NB4 (cell line): ENCODE data around the gene TTYH3.

Experiments
- POLR2A ChIP-seq: IDR thresholded peaks from 2 replicates; pipeline ENCODE4 v1.6.1; 2011; ENCODE audit warnings: mild to moderate bottlenecking; ENCODE audit not compliant: insufficient read length; ENCODE audit errors: extremely low read depth
- TF ChIP-seq, protein P1 (sequence below): IDR thresholded peaks from one replicate; pipeline ENCODE4 v1.5.1; 2012; ENCODE audit warnings: low read depth, low read length
- TF ChIP-seq, protein P2 (sequence below): IDR thresholded peaks from 2 replicates; pipeline ENCODE4 v1.6.1; 2011; ENCODE audit warnings: low read depth, low read length

DNA sequence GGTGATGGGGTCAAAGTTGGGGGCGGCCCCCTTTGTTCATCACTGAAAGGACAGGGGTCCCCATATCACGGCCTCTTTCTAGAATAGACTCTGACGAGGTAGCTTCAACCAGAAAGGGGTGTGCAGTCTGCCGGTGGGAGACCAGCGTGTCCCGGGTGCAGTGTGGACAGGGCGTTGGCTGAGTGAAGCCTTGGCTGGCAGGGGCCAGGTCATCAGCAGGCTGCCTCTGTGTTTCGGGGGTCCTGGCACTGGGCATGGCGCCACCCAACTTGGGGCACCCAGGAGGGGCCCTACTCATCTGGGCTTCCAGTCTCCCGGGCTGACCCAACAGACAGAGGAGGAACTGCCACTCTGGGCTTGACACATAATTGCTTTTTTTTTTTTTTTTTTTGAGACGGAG, 52.7 kb downstream of the TTYH3 start:
- TF ChIP-seq, protein P1, sequence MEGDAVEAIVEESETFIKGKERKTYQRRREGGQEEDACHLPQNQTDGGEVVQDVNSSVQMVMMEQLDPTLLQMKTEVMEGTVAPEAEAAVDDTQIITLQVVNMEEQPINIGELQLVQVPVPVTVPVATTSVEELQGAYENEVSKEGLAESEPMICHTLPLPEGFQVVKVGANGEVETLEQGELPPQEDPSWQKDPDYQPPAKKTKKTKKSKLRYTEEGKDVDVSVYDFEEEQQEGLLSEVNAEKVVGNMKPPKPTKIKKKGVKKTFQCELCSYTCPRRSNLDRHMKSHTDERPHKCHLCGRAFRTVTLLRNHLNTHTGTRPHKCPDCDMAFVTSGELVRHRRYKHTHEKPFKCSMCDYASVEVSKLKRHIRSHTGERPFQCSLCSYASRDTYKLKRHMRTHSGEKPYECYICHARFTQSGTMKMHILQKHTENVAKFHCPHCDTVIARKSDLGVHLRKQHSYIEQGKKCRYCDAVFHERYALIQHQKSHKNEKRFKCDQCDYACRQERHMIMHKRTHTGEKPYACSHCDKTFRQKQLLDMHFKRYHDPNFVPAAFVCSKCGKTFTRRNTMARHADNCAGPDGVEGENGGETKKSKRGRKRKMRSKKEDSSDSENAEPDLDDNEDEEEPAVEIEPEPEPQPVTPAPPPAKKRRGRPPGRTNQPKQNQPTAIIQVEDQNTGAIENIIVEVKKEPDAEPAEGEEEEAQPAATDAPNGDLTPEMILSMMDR = no peak
- TF ChIP-seq, protein P2, sequence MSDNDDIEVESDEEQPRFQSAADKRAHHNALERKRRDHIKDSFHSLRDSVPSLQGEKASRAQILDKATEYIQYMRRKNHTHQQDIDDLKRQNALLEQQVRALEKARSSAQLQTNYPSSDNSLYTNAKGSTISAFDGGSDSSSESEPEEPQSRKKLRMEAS = no peak
- no peak for TF ChIP-seq POLR2A
